COLO829 (cell line): Measurements from ENCODE around the gene PWWP2B.

ENCODE experiments used
- DNase-seq: peaks from one replicate; pipeline ENCODE4 v3.0.0; 2012; ENCODE audit warnings: low spot score

PWWP2B gene

DNA sequence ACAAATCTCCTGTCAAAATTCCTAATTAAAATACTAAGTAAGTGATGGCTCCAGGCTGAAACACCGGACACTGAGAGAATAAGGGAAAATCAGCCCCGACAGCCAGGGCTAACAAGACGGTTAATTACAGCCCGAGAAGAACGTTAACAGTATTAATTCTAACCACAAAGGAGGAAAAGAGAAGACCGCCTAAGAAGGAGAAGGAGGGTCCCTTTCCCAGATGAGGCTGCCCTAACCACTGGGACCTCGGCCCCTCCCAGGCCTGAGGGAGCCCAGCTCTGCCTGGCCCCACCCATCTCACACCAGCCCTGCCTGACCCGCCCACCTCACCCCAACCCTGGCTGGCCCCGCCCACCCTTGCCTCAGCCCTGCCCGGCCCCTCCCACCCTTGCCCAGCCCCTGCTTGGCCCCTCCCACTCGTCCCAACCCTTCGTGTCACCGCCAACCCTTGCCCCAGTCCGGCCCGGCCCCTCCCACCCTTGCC, 51.3 kb downstream of the PWWP2B start:
- DNase-seq: peak; percentile 29

DNA sequence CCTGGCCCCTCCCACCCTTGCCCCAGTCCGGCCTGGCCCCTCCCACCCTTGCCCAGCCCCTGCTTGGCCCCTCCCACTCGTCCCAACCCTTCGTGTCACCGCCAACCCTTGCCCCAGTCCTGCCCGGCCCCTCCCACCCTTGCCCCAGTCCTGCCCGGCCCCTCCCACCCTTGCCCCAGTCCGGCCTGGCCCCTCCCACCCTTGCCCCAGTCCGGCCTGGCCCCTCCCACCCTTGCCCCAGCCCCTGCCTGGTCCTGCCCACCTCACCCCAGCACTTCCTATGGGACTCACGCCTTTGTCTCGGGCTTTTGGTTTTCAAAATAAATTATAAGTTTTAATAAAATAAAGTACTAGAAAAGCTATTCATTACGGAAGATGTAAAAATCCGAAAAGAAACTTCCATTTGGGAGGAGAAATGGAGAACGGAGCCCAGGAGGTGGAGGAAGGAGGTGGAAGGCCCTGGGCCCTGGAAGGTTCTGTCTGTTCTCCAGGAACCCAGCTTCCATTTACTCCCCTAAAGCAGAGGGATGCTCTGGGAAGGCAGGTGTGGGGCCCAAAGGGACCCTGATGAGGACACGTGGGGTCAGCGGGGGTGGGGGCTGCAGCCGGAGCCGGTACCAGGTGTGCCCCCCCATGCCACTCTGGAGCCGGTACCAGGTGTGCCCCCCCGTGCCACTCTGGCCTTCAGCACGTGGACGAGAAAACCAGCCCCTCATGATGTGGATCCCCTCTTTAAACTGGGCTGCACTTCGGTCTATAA, 52.2 kb downstream of the PWWP2B start:
- DNase-seq: no peak

DNA sequence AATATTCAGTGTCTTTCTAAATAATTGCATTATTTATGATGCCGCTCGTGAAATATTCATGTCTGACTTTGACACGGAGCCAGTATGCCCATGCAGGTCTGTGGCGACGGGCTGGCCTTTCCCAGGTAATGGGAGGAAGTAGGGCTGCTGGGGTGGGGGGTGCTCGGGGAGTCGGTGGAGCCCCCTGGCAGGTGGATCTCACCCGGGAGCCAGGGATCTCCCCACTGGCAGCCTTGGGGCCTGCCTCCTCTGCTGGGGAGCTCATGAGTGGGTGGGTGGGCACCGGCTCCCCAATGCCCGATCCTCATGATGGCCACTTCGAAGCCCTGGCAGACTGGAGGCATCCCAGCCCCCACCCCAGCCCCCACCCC, 52.8 kb downstream of the PWWP2B start:
- DNase-seq: no peak

DNA sequence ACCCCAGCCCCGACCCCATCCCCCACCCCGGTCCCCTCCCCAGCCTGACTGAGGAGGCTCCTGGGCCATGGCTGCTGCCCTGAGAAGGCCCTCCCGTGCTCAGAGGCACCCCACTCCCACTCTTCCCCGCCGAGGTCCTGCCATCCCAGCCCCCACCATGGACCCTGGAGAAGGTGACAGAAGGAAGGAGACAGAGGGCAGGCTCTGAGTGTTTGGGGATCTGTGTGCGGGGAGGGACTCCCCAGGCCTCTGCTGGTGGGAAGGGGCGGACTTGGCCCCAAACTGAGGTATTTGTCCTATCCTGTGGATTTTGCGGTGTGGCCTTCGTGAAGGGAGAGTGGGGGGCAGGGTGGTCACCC, 53.4 kb downstream of the PWWP2B start:
- no peak for DNase-seq

DNA sequence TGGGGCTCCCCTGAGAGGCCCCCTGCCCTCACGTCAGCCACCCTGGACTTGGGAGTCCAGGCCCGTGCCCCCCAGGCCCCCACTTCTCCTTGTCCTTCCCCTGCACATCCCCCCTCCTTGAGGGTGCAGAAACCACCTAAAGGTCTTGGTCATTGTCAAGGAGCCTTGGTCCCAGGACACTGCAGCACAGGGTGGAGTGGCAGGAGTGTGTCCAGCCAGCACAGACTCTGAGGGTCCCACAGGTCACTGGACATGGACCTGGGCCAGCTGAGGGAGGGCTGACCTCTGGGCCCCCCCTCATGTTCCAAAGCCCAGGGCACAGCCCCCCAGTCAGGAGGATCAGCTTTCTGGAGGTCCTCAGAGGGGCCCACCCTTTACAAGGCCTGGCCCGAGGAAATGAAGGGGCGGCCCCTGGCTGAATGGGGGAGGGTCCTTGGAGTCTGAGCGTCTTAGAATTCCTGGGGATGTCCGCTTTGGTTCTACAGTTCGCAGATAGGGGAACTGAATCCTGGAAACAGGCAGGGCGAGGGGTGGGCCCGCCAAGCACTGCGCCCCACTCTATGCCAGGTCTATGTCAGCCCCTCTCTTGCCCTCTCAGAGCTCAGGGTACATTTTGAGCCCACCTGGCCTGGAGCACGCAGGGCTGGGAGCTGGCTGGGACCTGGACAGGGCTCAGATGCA, 54.0 kb downstream of the PWWP2B start:
- no peak for DNase-seq

DNA sequence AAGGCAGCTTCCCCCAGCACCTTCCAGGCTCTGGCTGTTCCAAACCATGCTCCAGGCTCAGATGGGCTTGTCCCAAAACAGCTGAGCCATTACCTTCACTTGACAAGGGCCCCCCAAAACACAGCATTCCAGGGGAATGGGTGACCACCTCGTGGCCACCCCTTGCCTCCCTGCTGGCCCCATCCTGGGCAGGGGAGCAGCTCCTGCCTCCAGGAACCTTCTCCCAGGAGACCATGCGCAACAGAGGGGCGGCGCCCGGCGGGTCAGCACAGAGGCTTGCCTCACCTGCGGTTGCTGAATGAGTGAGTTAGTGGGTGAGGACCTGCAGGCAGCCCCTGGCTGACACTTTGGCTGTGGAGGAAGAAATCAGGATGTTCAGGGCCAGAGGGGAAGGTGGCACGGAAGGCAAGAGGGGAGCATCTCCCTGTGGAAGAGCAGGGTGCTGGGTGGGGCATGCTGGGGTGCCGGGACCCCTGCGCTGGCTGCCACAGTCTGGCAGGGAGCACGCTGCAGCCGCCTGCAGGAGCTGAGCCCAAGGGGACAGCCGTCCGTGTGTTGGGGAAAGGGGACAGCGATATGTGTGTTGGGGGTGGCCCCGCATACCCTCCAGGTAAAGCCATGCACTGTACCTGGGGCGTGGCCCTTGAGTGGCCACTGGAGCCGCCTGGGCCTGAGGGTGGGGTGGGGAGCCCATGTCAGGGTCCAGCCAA, 54.7 kb downstream of the PWWP2B start:
- DNase-seq: no peak

DNA sequence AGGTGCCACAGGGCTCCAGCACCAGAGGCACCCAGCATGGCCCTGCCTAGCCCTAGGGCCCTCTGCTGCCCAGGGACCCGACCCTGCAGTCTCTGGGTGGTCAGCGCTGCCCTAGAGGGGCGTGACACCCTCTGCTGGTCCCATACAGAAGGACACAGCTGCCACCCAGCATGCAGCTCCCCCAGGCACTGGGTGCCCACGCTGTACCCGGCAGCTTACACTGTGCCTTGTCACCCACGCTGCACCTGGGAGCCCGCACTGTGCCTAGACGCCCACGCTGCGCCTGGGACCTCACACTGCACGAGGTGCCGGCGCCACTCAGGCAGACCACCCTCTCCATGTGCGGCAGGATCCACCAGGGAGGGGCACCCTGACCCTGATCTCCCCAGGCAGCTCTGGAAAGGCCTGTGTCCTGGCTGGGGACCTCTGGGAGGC, 55.2 kb downstream of the PWWP2B start:
- no peak for DNase-seq

DNA sequence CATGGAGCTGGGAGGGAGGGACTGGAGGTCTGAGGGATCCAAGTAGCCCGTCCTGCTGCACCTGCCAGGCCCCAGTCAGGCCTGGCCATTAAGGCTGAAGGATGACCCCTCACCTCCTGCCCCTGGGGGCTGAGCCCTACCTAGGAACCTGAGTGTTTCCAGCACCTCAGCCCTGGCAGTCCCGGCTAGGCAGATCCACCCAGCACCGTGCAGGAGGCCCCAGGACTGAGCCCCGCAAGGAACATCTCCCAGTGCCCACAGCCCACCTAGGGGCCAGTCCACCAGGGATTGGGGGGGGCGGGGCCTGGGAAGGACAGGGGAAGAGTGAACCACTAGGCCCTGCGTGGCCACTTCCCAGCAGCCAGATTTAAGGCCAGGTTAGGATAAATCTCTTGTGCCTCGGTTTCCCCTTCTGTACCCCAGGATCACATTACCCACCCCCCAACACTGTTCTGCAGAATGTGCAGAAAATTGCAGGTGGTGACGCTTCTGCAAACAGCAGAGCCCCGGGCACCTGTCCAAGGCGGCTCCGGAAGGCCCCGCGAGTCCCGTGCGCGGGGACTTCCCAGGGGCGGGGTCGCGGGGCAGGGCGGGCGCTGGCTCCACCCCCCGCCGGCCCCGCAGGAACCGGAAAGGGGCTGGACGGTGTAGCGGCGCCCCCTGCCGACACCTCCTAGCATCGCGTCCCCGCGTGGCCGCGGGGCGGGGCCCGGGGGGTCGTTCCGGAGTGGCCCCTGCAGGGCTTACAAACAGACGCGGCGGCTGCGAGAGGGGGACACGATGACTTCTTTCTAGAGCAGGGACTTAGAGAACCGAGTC, 55.9 kb downstream of the PWWP2B start:
- DNase-seq: peak; percentile 68

DNA sequence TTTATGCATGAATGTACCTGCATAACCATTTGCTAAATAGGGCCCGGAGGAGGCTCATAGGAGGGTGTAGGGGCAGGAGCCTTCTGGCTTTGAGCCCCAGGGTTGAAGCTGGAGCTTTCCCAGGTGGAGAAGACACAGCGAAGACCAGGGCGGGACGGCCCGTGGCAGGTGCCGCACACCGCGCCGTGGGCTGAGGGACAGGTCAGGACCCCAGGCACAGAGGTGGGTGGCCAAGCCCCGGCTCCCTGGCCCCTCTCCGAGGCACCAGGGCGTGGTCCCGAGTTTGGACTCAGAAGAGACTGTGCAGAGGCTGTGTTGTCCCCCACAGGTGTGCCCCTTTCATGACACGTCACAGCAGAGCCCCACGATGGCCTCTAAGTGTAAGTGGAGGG, 56.5 kb downstream of the PWWP2B start:
- DNase-seq: no peak

DNA sequence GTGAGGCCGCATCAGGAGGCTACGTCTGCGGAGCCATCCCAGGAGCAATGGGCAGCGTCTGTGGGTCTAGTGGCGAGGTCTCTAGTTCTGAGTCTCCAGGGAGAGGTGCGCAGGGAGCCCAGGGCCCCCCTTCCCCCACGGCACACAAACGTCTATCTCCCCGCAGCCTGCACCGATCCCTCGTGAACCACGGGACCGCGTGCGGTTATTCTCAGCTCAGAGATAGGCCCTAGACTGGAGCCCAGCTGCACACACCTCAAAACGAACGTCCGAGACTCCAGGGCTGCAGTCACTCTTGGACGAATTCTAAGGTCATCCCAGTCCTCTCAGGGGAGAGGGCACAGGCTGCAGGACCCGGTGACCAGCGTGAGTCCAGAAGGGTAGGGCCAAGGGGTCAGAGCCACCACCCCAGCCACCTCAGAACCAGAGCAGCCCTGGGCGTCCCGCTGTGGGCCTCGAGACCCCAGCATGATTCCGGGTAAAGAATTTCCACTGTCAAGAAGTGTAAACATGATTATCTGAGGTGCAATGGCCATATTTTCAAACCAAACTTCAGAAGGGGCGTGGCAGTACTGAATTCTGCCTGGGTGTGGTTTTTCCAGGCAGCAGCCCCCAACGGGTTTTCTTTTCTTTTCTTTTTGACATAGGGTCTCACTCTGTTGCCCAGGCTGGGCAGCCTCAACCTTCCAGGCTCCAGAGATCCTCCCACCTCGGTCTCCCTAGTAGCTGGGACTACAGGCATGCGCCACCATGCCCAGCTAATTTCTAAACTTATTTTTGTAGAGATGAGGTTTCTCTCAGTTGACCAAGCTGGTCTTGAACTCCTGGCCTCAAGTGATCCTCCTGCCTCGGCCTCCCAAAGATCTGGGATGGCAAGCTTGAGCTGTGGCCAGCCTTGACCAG, 57.5 kb downstream of the PWWP2B start:
- no peak for DNase-seq

DNA sequence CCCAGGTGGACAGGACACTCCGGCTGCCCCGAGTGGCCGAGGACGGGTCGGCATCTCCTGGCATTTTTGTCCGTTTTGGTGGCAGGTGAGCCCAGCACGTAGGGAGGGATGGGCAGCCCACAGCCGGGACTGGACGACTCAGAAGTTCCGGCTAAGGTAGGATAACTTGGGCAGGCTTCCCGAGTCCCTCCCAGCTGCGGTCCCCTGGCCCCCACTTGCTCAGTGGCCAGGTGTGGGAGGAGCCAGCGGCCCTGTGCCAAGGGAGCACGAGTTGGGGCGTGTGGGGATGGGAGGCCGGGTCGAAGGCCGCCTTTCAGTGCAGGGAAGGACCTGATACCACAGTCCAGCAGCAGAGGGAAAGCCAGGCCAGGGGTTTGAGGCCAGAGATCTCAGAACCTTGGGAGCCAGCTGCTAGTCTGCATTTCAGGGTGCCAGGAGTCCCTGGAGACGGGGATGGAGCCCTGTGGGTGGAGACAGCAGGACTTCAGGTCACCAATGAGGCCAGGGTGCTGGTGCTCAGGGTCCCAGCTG, 58.5 kb downstream of the PWWP2B start:
- DNase-seq: no peak

DNA sequence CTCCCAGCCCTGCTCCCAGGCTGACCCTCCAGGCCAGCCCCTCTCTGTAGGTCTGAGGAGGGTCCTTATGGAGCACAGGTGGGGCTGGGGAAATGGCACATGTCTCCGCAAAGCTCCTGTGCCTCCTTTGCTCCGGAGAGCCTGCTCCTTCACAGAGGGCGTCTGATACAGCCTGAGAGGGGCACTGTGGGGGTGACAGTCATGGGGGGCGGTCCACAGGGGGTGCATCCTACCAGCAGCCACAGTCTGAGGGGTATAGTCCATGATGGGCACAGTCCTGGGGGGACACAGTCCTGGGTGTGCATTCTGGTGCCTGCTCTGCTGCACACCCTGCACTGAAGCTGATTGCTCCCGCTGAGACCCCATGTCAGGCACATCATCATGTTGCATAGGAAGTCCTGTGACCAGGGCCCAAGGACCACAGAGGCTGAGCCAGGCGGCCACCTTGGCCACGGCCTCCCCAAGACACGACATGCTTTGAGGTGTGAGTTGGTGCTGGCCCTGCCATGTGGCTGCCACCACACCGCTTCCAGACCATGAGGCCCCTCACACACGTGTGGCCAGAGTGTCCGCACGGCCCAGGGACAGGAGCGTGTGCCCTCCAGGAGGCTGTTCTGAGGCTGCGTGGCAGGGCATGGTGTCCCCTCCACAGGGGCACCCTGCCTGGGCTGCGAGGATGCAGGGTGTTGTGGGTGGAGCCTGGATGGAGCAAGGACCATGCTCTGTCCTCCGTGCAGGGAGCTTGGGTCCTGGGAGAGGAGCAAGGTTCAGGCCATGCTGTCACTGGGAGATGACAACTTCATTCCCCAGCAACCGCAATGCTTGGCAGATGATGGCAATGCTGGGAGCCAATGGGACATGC, 59.2 kb downstream of the PWWP2B start:
- no peak for DNase-seq

DNA sequence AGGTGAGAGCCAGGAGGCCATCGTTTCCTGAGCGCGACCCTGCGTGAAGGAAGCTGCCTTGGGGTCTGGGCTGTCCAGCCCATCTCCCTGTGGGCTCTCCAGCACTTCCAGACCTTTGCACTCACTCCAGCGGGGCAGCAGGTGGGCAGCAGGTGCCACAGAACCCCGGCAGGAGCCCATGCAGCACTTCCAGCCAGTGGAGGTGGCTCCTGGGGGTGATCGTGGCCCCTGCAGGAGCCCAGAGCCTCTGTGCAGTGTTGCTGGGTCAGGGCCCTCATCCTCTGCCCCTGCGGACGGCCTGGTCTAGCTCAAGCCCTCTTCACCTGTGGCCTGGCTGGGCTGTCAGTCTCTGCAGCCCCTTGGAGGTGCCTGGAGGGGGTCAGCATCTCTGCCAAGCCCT, 59.9 kb downstream of the PWWP2B start:
- no peak for DNase-seq

DNA sequence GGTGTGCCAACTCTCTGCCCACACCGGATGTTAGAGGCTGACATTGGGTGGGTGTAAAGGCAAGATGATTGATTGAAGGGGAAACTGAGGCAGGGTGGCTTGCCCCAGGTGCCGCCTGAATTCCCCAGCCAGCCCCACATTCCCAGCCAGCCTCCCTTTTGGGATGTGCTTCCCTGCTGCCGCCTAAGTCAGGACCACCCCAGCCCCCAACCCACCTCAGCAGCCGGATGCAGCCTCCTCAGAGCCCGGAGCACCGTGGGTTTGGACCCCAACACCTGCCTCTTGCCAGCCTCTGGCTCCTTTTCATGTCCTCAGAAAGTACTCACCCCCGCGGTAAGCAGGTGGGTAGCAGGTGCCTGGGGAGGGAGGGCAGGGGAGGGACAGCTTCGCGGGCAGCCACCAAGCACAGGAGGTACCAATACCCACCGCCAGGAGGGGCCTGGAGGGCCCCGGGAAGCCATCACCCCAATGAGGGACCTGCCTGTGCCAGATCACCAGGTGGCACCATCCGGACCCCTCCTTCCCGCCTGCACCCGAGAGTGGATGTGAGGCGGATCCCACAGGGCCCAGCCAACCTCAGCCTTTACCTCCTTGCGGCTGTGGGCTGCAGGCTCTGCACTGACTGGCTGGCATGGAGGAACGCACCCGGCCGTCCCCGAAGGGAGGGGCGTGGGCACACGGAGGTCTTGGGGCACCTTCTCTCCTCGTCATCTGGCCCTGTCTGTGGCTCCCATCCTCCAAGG, 60.5 kb downstream of the PWWP2B start:
- no peak for DNase-seq

DNA sequence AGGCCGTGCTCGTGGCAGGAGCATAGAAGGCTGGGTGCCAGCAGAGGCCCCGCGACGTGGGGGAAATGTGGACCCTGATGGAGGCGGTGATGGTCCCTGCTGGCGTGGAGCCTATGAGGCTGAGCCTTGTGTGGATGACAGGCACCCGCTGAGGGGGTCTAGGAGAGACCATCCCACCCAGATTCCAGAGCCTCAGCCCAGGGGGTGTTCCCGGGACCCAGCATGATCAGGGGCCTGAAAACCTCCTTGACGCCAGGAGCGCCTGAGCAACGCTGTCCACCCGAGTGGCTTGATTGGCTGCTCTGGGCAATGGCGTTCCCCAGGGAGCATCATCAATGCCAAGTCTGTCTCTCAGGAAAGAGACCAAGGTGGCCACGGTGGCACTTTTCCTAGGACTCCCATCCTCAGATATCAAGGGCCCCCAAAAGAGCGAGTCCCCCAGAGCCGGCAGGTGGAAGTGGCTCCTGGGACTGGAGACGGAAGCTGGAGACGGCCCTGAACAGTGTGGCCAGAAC, 61.1 kb downstream of the PWWP2B start:
- no peak for DNase-seq

DNA sequence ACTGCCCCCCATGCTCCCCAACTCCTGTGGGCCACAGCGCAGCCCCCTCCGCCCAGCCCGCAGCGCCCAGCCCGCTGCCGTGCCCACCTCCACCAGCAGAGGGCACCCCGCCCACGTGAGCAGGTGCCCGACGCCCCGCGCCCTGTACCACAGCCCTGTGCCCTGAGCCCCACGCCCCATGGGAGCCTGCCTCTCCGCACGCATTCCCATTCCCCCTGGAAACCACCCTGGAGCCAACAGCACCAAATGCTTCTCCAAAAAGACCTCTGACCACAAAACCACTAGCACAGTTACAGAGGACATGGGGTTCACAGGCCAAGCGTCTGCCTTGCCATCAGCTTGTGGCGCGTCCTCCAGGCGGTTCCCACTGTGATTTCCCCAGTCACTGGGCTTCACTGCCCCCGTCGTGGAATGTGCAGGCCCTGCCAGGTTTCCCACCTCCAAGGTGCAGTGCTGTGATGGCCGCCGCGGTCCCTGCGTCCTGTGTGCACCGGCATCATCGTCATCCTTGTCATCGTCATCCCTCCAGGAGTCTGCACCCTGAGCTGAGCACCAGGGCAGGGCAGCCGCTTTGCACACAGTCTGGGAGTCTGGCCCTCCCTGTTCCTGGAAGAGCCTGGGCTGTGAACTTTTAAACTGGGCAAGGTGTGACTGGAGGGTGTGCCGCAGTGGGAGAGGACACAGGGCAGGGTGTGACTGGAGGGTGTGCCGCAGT, 61.7 kb downstream of the PWWP2B start:
- no peak for DNase-seq

DNA sequence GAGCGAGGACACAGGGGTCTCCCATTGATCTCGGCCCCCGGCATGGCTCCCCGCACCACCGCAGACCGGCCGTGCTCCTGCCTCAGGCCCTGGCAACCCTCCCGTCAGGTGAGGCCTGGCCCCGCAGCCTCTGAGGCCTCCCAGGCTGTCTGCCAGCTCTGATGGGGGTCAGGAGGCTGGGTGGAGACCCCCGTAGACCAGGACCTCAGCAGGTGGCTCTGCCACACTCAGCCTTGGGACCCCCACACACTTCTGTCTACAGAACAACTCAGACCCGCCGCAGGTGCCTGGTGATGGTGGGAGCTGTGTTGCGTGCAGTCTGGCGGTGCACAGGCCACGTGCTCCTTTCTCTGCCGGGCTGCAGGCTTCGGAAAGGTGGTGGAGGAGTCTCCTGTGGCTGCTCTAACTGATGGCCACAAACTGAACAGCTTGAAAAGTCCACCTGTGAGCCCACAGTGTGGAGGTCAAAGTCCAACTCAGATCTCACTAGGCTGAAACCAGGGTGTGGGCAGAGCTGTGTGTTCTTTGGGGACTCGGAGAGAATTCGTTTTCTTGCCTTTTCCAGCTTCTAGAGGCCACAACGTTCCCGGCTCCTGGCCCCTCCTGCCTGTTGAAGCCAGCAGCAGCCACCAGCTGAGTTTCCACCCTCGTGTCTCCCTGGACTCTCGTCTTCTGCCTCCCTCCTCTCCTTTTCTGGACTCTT, 62.5 kb downstream of the PWWP2B start:
- no peak for DNase-seq

DNA sequence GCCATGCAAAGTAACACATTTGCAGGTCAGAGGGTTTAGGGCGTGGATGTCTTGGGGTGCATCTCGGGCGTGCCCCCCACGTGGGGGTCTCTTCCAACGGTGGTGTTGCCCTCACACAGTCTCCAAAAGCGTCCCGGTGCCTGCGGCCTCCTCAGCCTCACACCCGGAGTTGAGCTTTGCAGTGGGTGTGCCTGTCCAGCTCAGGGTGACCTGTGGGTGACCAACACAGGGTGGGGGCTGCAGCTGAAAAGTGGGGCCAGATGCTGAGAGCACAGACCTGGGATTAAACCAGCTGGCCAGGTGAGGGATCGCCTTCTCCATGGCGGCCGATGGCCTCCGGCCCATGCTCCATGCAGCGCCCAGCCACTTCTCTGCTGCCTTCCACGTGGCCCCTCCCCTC, 63.1 kb downstream of the PWWP2B start:
- no peak for DNase-seq
